ENCODE results near the gene GCKR. TPM values are rescaled to one million over a fixed set of nuclear protein-coding genes. Genes with fewer than 3 reads are reported as not detected.

The GCKR gene
- total RNA-seq, 4 donors from 2014 or later = 0.13 TPM; not detected in 3

GRCh38 chr2:27506587-27506986, 9.9 kb downstream of the GCKR start:
- DNase-seq = no peak
- Histone ChIP-seq H3K9me3 (no peaks in the 10 kb centered on the region), H3K36me3 (no peaks in the 10 kb centered on the region), H3K4me3 (replicated peaks in 1 of 3) (no peak overlapping the region), H3K4me1 (no peaks in the 10 kb centered on the region), H3K27me3 (no peaks in the 10 kb centered on the region), H3K27ac (no peak overlapping the region)
- WGBS, 2 donors = 90 to 92% methylated on average over 6 of the region's 6 CpGs
- intact Hi-C loops (cut with DNase I) = no loop called here
- TF ChIP-seq POLR2A (IDR thresholded peaks at IDR 0.05) (no peak), CTCF (IDR thresholded peaks at IDR 0.05) (no peak)

DNA sequence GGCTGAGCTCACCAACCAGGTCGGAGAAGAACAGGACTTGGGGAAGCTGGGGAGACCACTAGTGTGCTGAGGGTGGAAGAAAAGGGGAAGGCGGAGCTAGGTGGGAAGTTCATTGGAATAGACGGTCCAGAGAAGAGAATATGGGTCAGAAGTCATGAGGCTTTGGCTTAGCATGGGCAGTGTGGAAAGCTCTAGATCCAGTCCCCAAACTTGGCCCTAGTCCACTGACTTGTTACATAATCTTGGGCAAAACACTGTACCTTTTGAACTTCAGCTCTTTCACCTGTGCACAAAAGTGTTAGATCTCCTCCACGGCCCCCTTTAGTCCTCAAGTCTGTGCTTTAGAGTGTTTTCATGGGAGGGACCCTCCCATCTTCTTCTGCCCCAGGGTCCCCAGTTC, 10.7 kb downstream of the GCKR start:
- WGBS, 2 donors = 75 to 81% methylated on average over 4 of the region's 4 CpGs
- no peak overlapping the region for H3K4me3 ChIP-seq (replicated peaks in 1 of 3)
- no peaks in the 10 kb centered on the region for H3K9me3 ChIP-seq
- intact Hi-C loops (cut with DNase I) = no loop called here
- H3K27ac ChIP-seq = no peak overlapping the region
- no peak for DNase-seq
- no peaks in the 10 kb centered on the region for H3K27me3 ChIP-seq
- no peak for TF ChIP-seq CTCF (IDR thresholded peaks at IDR 0.05)
- no peak for TF ChIP-seq POLR2A (IDR thresholded peaks at IDR 0.05)
- H3K36me3 ChIP-seq = no peaks in the 10 kb centered on the region
- H3K4me1 ChIP-seq = no peaks in the 10 kb centered on the region

DNA sequence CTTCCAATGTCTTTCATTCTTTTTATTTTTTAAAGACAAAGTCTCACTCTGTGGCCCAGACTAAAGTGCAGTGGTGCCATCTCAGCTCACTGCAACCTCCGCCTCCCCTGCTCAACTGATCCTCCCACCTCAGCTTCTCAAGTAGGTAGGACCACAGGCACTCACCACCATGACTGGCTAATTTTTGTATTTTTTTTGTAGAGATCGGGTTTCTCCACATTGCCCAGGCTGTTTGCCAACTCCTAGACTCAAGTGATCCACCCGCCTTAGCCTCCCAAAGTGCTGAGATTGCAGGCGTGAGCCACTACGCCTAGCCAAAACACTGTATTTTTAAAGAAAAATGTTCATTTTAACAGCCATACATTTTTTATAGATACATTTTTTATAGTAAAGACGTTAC, 12.7 kb downstream of the GCKR start:
- no peak for TF ChIP-seq CTCF (IDR thresholded peaks at IDR 0.05)
- TF ChIP-seq POLR2A (IDR thresholded peaks at IDR 0.05) = peak in 1 of 2 donors; percentile 30
- intact Hi-C loops (cut with DNase I) = no loop called here
- 23 to 25% methylated on average over 6 of the region's 6 CpGs for WGBS, 2 donors

DNA sequence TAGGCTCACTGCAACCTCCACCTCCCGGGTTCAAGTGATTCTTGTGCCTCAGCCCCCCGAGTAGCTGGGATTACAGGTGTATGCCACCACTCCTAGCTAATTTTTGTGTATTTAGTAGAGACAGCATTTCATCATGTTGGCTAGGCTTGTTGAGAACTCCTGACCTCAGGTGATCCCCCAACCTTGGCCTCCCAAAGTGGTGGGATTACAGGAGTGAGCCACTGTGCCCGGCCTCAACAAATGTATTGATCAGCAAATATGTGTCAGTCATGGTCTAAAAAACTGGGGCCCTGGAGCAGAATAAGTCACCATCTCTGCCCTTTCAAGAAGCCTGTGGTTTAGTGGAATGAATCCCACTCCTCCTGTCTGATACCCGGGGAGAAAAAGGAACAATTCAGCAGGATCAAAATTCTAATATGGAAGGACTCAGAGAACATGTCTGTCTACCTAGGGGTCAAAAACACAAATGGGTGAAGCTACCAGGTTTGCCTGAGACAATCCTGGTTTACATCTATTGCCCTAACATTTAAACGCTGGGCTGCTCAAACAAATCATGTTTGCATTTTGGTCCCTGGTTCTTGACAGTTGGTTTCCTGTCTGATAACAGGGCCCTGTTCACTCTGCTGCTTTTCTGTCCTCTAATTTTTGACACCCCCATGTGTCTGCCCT, 21.6 kb downstream of the GCKR start:
- Histone ChIP-seq H3K4me3 (replicated peaks in 1 of 3) (no peak overlapping the region), H3K9me3 (no peaks in the 10 kb centered on the region), H3K27ac (no peak overlapping the region), H3K4me1 (no peaks in the 10 kb centered on the region), H3K36me3 (no peaks in the 10 kb centered on the region), H3K27me3 (no peaks in the 10 kb centered on the region)
- TF ChIP-seq CTCF (IDR thresholded peaks at IDR 0.05) = no peak
- no peak for TF ChIP-seq POLR2A (IDR thresholded peaks at IDR 0.05)
- intact Hi-C loops (cut with DNase I) = no loop called here
- no peak for DNase-seq
- WGBS, 2 donors = 78 to 84% methylated on average over 5 of the region's 5 CpGs

More for the DNA sequence above, 12.7 kb downstream of the GCKR start:
- no peak overlapping the region for H3K4me3 ChIP-seq (replicated peaks in 1 of 3)
- DNase-seq = peak; percentile 88 to 89
- H3K9me3 ChIP-seq = no peaks in the 10 kb centered on the region
- no peaks in the 10 kb centered on the region for H3K27me3 ChIP-seq
- H3K4me1 ChIP-seq = no peaks in the 10 kb centered on the region
- no peak overlapping the region for H3K27ac ChIP-seq
- H3K36me3 ChIP-seq = no peaks in the 10 kb centered on the region

DNA sequence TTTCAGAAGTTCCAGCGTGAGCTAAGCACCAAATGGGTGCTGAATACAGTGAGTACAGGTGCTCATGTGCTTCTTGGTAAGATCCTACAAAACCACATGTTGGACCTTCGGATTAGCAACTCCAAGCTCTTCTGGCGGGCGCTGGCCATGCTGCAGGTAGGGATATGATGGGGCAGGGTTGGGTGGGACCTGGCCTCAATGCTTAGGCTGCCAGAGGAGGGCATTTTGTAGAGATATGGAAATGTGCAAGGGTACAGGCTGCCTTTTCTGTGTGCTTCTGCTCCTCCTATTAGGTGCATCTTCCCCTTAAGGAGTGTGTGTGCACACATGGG, 22.1 kb downstream of the GCKR start:
- TF ChIP-seq CTCF (IDR thresholded peaks at IDR 0.05) (no peak), POLR2A (IDR thresholded peaks at IDR 0.05) (no peak)

More for the DNA sequence above, 22.1 kb downstream of the GCKR start:
- WGBS, 2 donors = 75 to 94% methylated on average over 4 of the region's 4 CpGs
- no peak for DNase-seq
- intact Hi-C loops (cut with DNase I) = no loop called here
- no peaks in the 10 kb centered on the region for H3K36me3 ChIP-seq
- H3K9me3 ChIP-seq = no peaks in the 10 kb centered on the region
- H3K27ac ChIP-seq = no peak overlapping the region
- H3K4me1 ChIP-seq = no peaks in the 10 kb centered on the region
- no peak overlapping the region for H3K4me3 ChIP-seq (replicated peaks in 1 of 3)
- no peaks in the 10 kb centered on the region for H3K27me3 ChIP-seq
